Measurements from ENCODE around the gene UGT3A2.
"Not testable (repeated sequence)": the region's sequence is repeated elsewhere in the genome, so short reads cannot be mapped to it uniquely, and the experiment has no call there.

UGT3A2 gene

GRCh38 chr5:36035696-36036095 lies 31.0 kb downstream of the UGT3A2 start:
- H3K9me3 ChIP-seq (ENCODE audit: severe bottlenecking), result no peaks in the 10 kb centered on the region
- H3K36me3 ChIP-seq, result no peaks in the 10 kb centered on the region
- no peaks in the 10 kb centered on the region for H3K27me3 ChIP-seq (ENCODE audit: insufficient read depth, low read depth, severe bottlenecking)
- no peak overlapping the region for H3K27ac ChIP-seq
- no peak overlapping the region for H3K4me3 ChIP-seq (ENCODE audit: low read depth, low read length)
- no peak for DNase-seq
- TF ChIP-seq CTCF (IDR thresholded peaks at IDR 0.05; ENCODE audit: low read depth, low read length), result no peak

GRCh38 chr5:36034536-36035134 lies 32.0 kb downstream of the UGT3A2 start:
- H3K27ac ChIP-seq; H3K9me3 ChIP-seq (ENCODE audit: severe bottlenecking); H3K36me3 ChIP-seq; H3K4me3 ChIP-seq (ENCODE audit: low read depth, low read length); H3K27me3 ChIP-seq (ENCODE audit: insufficient read depth, low read depth, severe bottlenecking); DNase-seq: not testable (repeated sequence)

- H3K4me3 ChIP-seq (ENCODE audit: low read depth, low read length), result no peak overlapping the region
- H3K27me3 ChIP-seq (ENCODE audit: insufficient read depth, low read depth, severe bottlenecking), result no peaks in the 10 kb centered on the region
- no peaks in the 10 kb centered on the region for H3K36me3 ChIP-seq
- no peak for TF ChIP-seq CTCF (IDR thresholded peaks at IDR 0.05; ENCODE audit: low read depth, low read length)
- H3K9me3 ChIP-seq (ENCODE audit: severe bottlenecking), result no peaks in the 10 kb centered on the region
- H3K27ac ChIP-seq, result no peak overlapping the region
- DNase-seq, result no peak
Observed at GRCh38 chr5:36033486-36033885, 33.2 kb downstream of the UGT3A2 start.

- Histone ChIP-seq H3K36me3 (no peaks in the 10 kb centered on the region), H3K27ac (no peak overlapping the region), H3K4me3 (ENCODE audit: low read depth, low read length) (no peak overlapping the region), H3K9me3 (ENCODE audit: severe bottlenecking) (no peaks in the 10 kb centered on the region), H3K27me3 (ENCODE audit: insufficient read depth, low read depth, severe bottlenecking) (no peaks in the 10 kb centered on the region)
- no peak for TF ChIP-seq CTCF (IDR thresholded peaks at IDR 0.05; ENCODE audit: low read depth, low read length)
- DNase-seq, result no peak
Observed at GRCh38 chr5:36033047-36033446, 33.6 kb downstream of the UGT3A2 start.

- Histone ChIP-seq H3K27me3 (ENCODE audit: insufficient read depth, low read depth, severe bottlenecking) (no peaks in the 10 kb centered on the region), H3K9me3 (ENCODE audit: severe bottlenecking) (no peaks in the 10 kb centered on the region), H3K27ac (no peak overlapping the region), H3K36me3 (no peaks in the 10 kb centered on the region), H3K4me3 (ENCODE audit: low read depth, low read length) (no peak overlapping the region)
- no peak for TF ChIP-seq CTCF (IDR thresholded peaks at IDR 0.05; ENCODE audit: low read depth, low read length)
- no peak for DNase-seq
Observed at GRCh38 chr5:36031223-36031622, 35.5 kb downstream of the UGT3A2 start.

GRCh38 chr5:36029914-36030313 lies 36.8 kb downstream of the UGT3A2 start:
- Histone ChIP-seq H3K36me3 (no peaks in the 10 kb centered on the region), H3K27me3 (ENCODE audit: insufficient read depth, low read depth, severe bottlenecking) (no peaks in the 10 kb centered on the region), H3K4me3 (ENCODE audit: low read depth, low read length) (no peak overlapping the region), H3K9me3 (ENCODE audit: severe bottlenecking) (no peaks in the 10 kb centered on the region), H3K27ac (no peak overlapping the region)
- no peak for DNase-seq
- no peak for TF ChIP-seq CTCF (IDR thresholded peaks at IDR 0.05; ENCODE audit: low read depth, low read length)
